Right atrium auricular region (tissue), 2 donors: Measurements from ENCODE around the gene PLPP7. TPM values are rescaled to one million over a fixed set of nuclear protein-coding genes. Genes with fewer than 3 reads are reported as not detected.

Experiments used
- DNase-seq: peaks from one replicate; pipeline ENCODE4 v3.0.0-alpha.2; 2019; ENCODE audit warnings: low spot score
- H3K27ac ChIP-seq, 2 donors: fragments of 200-600 bp; sonication (generic); 1 replicate in 1 of 2; 2 replicates in 1 of 2; pipeline ENCODE4 v1.5.1; 2016 to 2019
- H3K27me3 ChIP-seq, 2 donors: fragments of 200-600 bp; sonication (generic); one replicate each; pipeline versions ENCODE4 v1.5.1 to v1.6.0; 2017 to 2019
- H3K36me3 ChIP-seq: fragments of 200-600 bp; sonication (generic); one replicate; pipeline ENCODE4 v1.5.1; 2016
- H3K4me1 ChIP-seq, 2 donors: fragments of 200-600 bp; sonication (generic); one replicate each; pipeline versions ENCODE4 v1.5.1 to v1.6.0; 2017 to 2019
- H3K4me3 ChIP-seq, 2 donors: fragments of 200-600 bp; sonication (generic); 1 replicate in 1 of 2; 2 replicates in 1 of 2; pipeline ENCODE4 v1.5.1; 2017 to 2019; ENCODE audit warnings: mild to moderate bottlenecking in 1 of 2, moderate library complexity in 1 of 2
- H3K9me3 ChIP-seq, 2 donors: fragments of 200-600 bp; sonication (generic); one replicate each; pipeline ENCODE4 v1.5.1; 2019
- CTCF ChIP-seq, 2 donors: fragments of 200-600 bp; sonication (generic); IDR thresholded peaks; one replicate each; pipeline ENCODE4 v1.5.1; 2019; ENCODE audit warnings: antibody characterized with exemption in 2 of 2
- total RNA-seq, 2 donors: library from RNA; depleted of rRNA; stranded (reverse); fragments of >200 nt; gene quantifications; one replicate each; pipeline ENCODE4 v1.1.0, GENCODE V29; 2016

The PLPP7 gene
- total RNA-seq, 2 donors from 2014 or later: 124 to 216 TPM

DNA sequence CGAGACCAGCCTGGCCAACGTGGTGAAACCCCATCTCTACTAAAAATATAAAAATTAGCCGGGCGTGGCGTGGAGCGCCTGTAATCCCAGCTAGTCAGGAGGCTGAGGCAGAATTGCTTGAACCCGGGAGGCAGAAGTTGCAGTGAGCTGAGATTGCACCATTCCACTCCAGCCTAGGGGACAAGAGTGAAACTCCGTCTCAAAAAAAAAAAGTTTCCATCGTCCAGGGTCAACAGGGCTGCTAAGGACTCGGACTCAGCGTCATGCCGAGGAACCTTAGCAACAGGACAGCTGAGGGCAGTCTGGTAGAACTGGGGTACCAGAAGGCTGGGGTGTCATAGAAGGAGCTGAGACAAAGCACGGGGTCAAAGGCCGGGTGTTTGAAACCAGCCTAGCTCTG lies 34.9 kb upstream of the PLPP7 start:
- peaks cover 7% of the 10 kb centered on the region for H3K36me3 ChIP-seq
- DNase-seq: no peak
- H3K4me1 ChIP-seq: peaks cover 0 to 74% of the 10 kb centered on the region in 2 donors
- peak overlapping the region; percentile 98 for H3K27ac ChIP-seq
- H3K27me3 ChIP-seq: no peaks in the 10 kb centered on the region
- no peak for TF ChIP-seq CTCF (IDR thresholded peaks at IDR 0.05)
- H3K4me3 ChIP-seq: no peak overlapping the region
- no peaks in the 10 kb centered on the region for H3K9me3 ChIP-seq

- Histone ChIP-seq H3K4me3 (no peak overlapping the region), H3K36me3 (peaks cover 18% of the 10 kb centered on the region), H3K27me3 (no peaks in the 10 kb centered on the region), H3K9me3 (no peaks in the 10 kb centered on the region), H3K4me1 (peaks cover 5 to 82% of the 10 kb centered on the region in 2 donors), H3K27ac (peak overlapping the region; percentile 98)
- no peak for DNase-seq
- TF ChIP-seq CTCF (IDR thresholded peaks at IDR 0.05): no peak
Observed at GRCh38 chr9:131255676-131256197, 33.8 kb upstream of the PLPP7 start.

GRCh38 chr9:131257266-131258025 lies 32.1 kb upstream of the PLPP7 start:
- Histone ChIP-seq H3K4me3 (no peak overlapping the region), H3K36me3 (peaks cover 21% of the 10 kb centered on the region), H3K9me3 (no peaks in the 10 kb centered on the region), H3K4me1 (peaks cover 5 to 89% of the 10 kb centered on the region in 2 donors), H3K27ac (peak overlapping the region; percentile 98), H3K27me3 (no peaks in the 10 kb centered on the region)
- no peak for DNase-seq
- TF ChIP-seq CTCF (IDR thresholded peaks at IDR 0.05): no peak

DNA sequence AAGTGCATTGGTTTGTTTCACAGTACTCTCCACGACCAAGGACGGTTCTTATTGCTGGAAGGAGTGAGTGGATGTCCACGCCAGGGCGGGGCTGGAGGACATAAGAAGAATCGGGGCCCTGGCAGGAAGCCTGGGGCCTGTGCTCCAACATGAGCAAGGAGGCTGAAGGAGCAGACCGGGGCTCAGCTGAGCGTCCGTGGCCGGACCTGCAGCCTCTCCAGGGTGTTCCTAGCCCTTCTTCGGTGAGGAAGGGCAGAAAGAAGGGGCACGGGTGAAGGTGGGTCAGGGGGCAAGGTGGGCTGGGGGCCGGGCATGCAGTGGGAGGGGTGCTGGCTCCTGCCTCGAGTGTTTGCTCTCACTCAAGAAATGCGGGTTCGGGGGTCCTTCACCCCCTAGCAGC lies 31.3 kb upstream of the PLPP7 start:
- H3K27me3 ChIP-seq: no peaks in the 10 kb centered on the region
- peaks cover 21% of the 10 kb centered on the region for H3K36me3 ChIP-seq
- TF ChIP-seq CTCF (IDR thresholded peaks at IDR 0.05): no peak
- peak overlapping the region; percentile 98 for H3K27ac ChIP-seq
- peaks cover 5 to 82% of the 10 kb centered on the region in 2 donors for H3K4me1 ChIP-seq
- H3K4me3 ChIP-seq: no peak overlapping the region
- DNase-seq: no peak
- no peaks in the 10 kb centered on the region for H3K9me3 ChIP-seq

GRCh38 chr9:131258698-131259431 lies 30.7 kb upstream of the PLPP7 start:
- H3K4me1 ChIP-seq: peaks cover 5 to 75% of the 10 kb centered on the region in 2 donors
- DNase-seq: no peak
- peaks cover 21% of the 10 kb centered on the region for H3K36me3 ChIP-seq
- no peak overlapping the region for H3K4me3 ChIP-seq
- no peak for TF ChIP-seq CTCF (IDR thresholded peaks at IDR 0.05)
- no peaks in the 10 kb centered on the region for H3K9me3 ChIP-seq
- peak overlapping the region; percentile 98 for H3K27ac ChIP-seq
- no peaks in the 10 kb centered on the region for H3K27me3 ChIP-seq
